Left kidney (tissue), 2 donors: ENCODE measurements around the gene LSM14A. TPM values are rescaled to one million over a fixed set of nuclear protein-coding genes. Genes with fewer than 3 reads are reported as not detected.
"Not testable (repeated sequence)": the region's sequence is repeated elsewhere in the genome, so short reads cannot be mapped to it uniquely, and the experiment has no call there.

Source experiments
- DNase-seq: peaks from one replicate; pipeline ENCODE4 v3.0.0-alpha.2; 2013
- polyA plus RNA-seq: library from polyadenylated mRNA; unstranded; fragments of 120-200 nt; gene quantifications from one replicate; pipeline ENCODE4 v1.2.1, GENCODE V29; 2013; ENCODE audit not compliant: insufficient read length

Gene LSM14A
- polyA plus RNA-seq, 1 donor = 199 TPM

DNA sequence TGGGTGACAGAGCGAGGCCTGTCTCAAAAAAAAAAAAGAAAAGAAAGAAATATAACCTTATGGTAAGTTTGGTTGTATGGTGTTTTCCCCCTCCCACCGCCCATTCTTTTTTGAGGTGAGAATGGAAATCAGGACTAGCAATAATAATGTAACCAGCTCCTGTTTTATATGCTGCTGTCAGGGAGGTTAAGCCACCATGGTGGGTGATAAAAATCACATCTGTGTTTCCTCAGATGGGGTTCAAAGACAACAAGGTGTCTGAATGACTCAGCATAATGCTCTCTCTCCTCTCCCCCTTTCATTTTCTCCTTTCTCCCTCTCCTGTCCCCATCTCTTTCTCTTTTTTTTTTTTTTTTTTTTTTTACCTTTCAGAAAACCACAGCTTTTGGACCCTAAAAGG is 53.7 kb downstream of the LSM14A start:
- no peak for DNase-seq

DNA sequence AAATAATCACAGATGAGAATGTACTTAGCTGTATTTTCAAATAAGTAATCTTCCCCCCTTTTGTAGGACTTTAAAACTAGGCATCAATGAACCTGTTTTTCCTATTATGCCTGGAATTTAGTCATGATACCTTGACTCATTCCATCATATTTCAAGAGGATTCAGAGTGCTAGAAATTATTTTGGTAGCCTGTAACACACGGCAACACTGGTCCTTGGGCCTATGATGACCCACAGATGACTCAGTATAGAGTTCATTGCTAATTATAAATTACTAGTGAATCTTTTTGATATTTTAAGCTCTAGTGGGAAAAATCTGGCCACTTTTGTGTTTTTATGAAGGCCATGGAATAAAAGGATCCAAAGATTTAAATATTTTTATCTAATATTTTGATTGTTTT is 56.0 kb downstream of the LSM14A start:
- no peak for DNase-seq

DNA sequence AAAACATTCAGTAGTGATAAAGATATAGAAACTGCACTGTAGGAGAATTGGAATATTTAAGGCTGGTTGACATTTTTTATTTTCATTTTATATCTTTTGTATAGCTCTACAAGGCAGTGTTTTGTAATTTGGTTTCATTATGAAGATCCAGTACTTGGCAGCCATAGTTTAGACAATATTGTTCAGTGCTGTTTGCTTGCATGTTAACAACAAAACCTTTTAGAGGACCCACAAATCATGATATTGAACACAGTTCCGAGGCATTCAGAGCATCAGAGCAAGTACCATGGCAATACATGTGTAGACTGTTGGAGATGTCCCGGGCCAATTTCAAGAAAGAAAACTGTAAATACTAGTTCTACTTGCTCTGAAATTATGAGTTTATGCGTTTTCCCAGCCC is 56.5 kb downstream of the LSM14A start:
- DNase-seq = no peak

DNA sequence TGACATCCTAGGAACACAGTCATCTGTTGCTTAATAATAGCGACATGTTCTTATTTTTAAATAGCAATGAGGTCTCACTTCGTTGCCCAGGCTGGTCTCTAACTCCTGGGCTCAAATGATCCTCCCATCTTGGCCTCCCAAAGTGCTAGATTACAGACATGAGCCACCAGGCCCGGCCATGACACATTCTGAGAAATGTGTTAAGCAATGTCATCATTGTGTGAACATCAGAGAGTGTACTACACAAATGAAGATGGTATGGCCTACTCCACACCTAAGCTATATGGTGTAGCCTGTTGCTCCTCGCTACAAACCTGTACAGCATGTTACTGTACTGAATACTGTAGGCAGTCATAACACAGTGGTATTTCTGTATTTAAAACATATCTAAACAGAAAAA is 57.4 kb downstream of the LSM14A start:
- DNase-seq = no peak

DNA sequence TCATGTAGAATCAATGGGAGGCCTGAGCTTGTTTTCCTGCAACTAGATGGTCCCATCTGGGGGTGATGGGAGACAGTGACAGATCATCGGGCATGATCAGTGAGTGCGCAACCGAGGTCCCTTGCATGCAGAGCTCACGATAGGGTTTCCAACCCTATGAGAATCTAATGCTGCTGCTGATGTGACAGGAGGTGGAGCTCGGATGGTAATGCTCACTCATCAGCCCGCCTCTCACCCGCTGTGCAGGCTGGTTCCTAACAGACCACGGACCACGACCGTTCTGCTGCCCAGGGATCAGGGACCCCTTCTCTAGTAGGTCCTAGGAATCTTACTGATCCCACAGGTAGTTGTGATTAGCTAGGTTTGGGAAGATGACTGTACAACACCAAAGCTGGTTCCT is 58.5 kb downstream of the LSM14A start:
- no peak for DNase-seq

DNA sequence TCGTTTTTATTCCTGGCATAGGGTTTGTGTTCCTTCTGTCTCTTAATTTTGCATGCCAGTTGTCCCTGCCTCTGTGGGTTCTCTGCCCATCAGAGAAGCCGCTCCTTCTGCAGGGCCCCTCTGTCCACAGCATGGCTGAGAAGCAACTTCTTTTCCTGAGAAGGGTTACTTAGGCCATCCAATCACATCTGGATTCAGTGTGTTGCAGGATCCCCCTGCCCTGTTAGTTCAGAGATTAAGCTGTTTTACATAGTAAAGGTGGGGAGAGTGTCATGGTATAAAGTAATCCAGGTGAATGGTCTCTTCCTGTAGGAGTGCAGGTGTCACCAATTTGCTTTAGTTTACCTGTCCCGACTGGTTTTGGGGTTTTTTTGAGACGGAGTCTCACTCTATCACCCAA is 59.1 kb downstream of the LSM14A start:
- DNase-seq = no peak

DNA sequence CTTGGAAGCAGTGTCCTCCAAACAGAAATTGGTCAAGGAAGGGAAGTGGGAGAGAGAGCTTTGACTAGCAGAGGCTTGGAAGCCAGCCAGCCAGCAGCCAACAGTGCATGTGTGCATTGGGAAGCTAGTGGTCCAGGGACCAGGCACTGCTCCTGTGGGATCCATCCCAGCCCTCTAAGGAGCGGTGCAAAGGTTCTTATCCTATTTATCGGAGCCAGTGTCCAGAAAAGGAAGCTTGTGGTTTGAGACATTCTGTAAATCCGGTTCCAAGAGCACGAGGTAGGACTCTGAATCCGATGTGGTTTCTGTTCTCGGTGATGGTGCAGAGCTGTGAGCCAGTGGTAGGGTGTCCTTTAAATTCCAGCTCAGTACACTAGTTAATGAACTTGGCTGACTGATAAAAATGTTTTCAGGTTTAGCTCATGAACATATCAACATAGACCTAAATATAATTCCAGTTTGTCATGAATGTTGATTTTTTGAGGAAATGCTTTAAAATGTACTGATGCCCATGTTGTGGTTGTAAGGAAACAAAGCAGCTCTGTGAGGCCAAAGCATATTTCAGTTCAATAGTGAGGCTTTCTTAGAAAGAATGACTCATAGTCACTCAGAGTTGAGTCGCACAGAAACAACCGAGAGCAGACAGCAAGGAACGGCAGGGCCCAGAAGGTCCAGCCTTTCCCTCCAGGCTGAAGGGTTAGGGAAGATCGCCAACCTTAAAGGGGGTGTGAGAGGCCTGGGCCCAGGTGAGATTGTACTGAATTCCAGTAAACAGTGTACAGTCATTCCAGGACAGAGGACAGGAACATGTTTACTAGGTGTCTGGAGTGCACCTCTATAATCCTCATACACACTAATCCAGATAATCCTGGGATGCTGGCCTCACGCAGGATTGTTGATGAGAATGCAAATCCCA is 60.5 kb downstream of the LSM14A start:
- no peak for DNase-seq

DNA sequence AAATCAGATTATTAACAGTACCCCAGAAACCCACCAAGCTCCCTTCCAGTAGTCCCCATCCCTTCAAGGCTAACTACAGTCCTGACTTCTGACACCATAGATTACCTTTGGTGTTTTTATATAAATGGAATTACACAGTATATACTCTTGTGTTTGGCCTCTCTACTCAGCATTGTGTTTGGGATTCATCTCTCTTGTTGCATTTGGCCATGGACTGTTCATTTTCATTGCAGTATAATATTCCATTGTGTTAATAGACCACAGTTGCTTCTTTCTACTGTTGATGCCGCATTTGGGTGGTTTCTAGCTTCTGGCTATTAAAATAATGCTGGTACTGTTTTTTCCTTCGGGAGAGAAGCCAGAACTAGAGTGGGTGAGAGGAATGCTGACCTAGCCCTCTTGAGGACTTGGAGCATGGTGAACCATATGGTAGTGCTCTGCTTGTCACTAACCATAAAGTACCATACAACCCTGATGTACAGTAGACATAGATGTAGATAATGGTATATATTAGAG is 63.2 kb downstream of the LSM14A start:
- no peak for DNase-seq

DNA sequence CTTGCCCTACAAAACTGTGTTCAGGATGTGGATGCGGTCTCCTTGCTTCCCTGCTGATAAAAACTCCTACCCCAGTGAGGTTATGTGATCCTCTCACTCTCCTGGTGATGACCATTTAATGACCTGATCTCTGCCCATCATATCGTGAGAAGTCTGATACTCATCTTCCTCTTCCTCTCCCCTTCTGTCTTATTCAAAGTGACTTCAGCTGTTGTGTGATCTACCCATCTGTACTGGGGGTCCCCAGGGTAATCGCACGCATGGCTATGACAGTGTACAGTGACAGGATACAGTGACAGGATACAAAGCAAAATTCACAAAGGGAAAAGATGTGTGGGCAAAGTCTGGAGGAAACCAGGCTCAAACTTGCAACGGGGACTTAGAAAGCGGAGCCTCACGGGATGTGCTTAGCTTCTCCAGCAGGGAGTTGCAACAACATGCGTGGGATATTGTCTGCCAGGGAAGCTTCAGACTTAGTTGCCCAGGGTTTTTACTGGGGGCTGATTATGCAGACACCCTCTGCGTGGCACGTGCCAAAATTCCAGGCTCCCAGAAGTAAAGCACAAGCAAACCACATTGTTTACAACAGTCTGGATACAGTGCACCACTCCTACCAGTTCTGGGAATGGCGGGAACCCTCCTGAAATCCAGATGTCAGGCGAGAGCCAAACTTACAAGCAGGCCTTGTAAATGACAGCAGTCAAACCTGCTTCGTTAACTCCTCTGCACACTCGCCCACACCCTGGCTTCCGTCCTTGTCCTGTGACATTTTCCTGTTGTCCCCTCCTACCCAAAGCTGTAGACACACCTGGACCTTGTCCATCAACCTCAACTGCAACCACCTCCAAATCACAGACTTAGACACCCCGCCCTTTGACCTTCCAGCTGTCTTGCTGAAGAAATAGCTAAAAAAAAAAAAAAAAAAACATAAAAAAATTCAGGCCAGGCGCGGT is 64.0 kb downstream of the LSM14A start:
- no peak for DNase-seq

DNA sequence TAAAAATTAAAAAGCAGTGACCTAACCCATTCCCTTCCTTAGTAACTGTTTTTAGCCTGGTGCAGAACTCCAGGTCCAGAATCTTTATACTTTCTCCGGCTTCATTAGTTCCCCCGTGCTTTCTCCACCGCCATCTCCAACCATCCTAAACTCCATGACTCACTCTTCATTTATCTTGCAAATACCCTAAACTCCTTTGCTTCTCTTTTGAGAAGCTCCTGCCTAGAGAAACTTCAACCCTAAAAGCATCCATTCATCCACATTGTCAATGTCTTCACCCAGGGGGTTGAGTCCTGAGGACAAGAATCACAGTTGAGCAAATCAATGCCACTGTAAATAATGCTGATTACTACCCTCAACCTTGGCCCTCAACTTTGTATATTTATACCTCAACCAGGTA is 65.0 kb downstream of the LSM14A start:
- DNase-seq = no peak

DNA sequence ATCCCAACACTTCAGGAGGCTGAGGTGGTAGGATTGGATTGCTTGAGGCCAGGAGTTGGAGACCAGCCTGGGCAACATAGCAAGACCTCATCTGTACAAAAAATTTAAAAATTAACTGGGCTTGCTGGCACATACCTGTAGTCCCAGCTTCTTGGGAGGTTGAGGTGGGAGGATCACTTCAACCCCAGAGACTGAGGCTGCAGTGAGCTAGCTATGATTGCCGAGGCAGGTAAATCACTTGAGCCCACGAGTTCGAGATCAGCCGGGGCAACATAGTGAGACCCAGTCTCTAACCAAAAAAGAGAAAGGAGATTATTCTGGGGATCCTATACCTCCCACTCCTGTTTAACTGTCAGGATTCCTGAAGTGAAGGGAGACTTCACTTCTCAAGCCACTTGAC is 65.6 kb downstream of the LSM14A start:
- no peak for DNase-seq

DNA sequence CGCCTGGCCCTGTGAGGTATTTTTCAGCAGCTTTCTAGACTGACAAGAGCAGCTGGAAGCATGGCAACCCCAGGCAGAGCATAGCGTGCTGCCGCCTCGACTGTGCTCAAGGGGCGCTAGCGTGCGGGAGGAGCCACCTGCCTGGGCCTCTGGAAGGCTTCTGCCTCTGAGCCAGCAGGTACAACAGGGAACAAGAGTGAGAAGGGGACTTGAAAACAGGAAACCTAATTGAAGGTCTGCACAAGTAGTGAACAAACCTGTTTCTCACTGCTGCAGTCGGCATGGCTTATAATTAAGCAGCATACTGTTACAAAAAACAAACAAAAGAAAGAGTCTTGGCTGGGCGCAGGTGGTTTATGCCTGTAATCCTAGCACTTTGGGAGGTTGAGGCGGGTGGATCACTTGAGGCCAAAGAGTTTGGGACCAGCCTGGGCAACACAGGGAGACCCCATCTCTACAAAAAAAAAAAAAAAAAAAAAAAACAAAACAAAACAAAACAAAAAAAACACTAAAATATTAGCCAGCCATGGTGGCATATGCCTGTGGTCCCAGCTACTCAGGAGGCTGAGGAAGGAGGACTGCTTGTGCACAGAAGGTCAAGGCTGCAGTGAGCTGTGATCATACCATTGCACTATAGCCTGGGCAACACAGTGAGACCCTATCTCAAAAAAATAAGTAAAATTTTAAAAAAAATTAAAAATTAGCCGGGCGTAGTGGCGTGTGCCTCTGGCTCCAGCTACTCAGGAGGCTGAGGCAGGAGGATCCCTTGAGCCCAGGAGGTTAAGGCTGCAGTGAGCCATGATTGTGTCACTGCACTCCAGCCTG is 69.4 kb downstream of the LSM14A start:
- peak; percentile 49 for DNase-seq

DNA sequence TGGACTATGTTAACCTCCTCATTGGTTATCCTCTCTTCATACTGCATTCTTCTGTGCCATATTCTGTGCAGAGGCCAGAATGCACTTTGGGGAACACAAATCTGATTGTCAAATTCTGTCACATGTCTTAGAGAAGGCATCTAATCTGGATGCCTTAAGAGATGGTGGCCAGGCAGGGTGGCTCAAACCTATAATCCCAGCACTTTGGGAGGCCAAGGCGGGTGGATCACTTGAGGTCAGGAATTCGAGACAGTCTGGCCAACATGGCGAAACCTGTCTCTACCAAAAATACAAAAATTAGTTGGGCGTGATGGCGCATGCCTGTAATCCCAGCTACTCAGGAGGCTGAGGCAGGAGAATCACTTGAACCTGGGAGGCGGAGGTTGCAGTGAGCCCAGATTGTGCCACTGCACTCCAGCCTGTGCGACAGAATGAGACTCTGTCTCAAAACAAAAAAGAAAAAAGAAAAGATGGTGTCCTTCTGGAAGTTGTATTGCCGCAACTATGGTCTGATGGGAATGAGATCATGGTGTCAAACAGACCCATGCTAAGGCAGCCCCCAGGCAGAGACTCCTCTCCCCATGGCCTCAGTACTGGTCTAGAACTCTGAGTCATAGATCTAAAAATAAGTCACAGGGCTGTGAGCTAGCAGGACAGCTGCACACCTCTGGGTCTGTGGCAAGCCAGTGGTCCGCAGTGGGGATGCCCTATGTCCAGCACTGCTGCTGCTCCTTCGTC is 71.0 kb downstream of the LSM14A start:
- DNase-seq = not testable (repeated sequence)

DNA sequence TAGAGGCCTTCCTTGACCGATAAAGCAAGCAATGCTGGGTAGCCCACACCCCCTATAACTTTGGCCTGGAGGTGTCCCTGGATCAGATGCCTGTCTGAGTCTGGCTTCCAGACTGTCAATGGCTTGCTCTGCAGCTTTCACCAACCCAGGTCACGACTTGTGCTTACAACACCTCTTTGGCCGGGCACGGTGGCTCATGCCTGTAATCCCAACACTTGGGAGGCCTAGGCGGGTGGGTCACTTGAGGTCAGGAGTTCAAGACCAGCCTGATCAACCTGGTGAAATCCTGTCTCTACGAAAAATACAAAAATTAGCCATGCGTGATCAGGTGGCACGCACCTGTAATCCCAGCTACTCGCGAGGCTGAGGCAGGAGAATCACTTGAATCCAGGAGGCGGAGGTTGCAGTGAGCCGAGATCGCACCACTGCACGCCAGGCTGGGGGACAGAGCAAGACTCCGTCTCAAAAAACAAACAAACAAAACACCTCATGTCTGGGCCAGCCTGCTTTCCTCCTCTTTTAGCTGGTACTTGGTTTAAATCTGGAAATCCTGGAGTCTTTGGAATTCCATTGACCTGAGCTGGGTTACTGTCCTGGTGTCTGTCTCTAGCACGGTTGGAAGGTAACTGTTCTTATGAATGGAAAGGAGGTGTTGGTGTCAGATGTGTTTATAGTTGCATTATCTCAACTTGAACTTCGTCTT is 71.7 kb downstream of the LSM14A start:
- DNase-seq = no peak

DNA sequence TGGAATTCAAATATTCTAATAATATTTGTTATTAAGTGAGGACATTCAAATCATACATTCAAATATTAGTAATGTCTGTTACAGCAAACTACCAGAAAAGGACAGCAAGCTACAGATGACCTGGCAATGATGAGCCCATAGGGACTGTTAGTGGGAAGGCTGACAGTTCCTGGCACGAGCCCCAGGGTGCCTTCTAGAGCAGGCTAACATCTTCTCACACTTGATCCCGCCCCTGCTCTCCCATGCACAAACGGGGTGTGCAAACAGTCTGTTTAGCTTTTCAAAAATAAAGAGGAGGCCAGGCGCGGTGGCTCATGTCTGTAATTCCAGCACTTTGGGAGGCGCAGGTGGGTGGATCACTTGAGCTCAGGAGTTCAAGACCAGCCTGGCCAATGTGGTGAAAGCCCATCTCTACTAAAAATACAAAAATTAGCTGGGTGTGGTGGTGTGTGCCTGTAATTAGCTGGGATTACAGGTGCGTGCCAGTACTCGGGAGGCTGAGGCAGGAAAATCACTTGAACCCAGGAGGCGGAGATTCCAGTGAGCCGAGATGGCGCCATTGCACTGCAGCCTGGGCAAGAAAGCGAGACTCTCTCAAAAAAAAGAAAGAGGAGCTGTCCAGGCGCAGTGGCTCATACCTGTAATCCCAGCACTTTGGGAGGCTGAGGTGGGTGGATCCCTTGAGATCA is 72.5 kb downstream of the LSM14A start:
- DNase-seq = no peak

DNA sequence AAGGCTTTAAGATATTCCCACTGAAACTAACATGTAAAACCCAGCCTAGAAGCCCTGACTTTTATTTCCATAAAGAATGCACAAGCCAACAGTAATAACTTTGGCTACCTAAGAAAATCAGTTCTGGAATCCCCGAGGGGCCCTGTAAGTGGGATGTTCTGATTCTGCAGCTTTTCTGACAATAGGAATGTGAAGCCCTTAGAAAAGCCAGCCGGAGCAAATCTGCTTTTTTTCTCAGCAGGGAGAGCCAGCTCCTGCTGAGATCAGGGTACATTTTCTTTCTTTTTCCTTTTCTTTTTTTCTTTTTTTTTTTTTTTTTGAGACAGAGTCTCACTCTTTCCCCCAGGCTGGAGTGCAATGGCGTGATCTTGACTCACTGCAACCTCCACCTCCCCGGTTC is 74.0 kb downstream of the LSM14A start:
- DNase-seq = no peak

DNA sequence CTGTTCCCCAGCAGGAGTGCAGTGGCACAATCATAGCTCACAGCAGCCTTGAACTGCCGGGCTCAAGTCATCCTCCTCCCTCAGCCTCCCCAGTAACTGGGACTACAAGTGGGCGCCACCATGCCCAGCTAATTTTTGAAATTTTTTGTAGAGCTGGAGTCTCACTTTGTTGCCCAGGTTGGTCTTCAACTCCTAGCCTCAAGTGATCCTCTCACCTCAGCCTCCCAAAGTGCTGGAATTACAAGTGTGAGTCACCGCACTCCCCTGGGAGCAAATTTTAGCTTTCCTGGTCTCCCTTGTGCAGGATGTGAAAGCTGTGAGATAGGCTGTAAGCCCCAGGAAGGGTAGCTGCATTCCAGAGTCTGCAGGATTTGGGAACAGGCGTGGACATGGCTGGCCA is 76.6 kb downstream of the LSM14A start:
- no peak for DNase-seq

DNA sequence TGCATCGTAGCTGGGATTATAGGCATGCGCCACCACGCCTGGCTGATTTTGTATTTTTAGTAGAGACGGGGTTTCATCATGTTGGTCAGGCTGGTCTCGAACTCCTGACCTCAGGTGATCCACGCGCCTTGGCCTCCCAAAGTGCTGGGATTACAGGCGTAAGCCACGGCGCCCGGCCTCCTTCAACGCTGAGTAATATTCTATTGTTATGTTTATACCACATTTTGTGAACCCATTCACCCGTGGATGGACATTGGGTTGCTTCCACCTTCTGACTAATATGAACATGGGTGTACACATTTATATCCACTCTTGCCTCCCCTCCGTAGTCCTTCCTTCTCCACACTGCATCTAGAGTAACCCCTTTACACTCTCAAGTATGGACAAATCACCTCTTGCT is 80.9 kb downstream of the LSM14A start:
- not testable (repeated sequence) for DNase-seq

DNA sequence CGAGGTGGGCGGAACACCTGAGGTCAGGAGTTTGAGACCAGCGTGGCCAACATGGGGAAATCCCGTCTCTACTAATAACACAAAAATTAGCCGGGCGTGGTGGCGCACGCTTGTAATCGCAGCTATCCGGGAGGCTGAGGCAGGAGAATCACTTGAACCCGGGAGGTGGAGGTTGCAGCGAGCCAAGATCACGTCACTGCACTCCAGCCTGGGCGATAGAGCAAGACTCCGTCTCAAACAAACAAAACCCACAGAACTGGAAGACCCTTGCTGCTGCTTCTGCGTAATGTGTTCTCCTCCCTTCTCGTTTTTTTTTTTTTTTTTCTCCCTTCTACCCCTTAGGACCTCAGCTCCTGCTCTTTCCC is 81.4 kb downstream of the LSM14A start:
- DNase-seq = not testable (repeated sequence)
